ENCODE data around the gene TMEM9.

The TMEM9 gene

DNA sequence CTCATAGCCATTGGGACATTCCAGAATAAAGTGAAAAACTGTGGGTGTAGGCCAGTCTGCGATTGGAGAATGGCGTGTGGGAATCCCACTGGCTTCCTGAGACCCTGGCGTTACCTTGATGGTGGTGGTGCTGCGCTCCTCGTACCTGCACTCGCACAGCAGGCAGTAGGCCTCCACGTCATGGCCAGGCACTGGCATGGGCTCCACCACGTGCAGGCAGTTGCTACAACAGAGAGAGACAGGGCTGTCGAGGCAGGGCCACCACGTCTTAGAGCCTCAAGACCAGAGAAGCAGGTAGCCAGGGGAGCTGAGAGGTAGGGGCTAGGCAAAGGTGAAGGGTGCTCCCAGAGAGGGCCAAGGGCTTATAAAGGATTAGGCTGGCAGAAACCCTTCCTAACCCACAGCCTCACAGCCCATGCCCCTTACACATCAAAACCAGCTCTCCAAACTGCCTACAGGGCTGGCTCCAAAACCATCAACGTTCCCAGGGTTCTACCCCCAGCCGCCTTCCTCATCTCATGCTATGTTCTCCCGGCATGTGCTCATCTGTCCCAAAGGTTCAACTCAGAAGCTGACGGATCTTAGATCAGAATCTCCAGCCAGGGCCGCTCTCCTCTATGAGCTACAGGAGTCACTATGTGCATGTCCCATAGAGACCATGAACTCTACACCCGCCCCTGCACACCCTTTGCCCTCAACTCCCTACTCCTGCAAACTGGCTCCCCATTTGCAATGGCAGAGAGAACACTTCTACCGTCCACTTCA lies 7.5 kb downstream of the TMEM9 start:
- Mint-ChIP-seq H3K36me3 (ENCODE audit: low read depth) (peaks cover 85% of the 10 kb centered on the region), H3K27me3 (no peaks in the 10 kb centered on the region), H3K9me3 (no peaks in the 10 kb centered on the region), H3K4me1 (ENCODE audit: low read depth) (no peaks in the 10 kb centered on the region), H3K27ac (no peak overlapping the region), H3K4me3 (no peak overlapping the region)
- intact Hi-C loops (cut with micrococcal nuclease): no loop called here

DNA sequence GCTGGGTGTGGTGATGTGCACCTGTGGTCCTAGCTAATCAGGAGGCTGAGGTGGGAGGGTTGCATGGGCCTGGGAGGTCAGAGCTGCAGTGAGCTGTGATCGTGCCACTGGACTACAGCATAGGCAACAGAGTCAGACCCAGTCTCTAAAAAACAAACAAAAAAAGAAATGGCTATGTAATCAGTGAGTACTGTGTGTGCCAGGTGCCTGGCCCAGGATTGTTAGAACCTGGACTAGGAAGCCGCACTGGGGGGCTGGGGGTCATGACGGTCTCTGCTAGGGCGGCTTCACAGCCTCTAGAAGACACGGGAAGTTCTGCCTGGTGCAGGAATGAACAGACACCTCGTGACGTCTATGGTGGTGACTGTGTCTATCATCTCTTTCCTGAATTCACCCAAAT lies 8.5 kb downstream of the TMEM9 start:
- Mint-ChIP-seq H3K4me3 (no peak overlapping the region), H3K36me3 (ENCODE audit: low read depth) (peaks cover 85% of the 10 kb centered on the region), H3K27ac (no peak overlapping the region), H3K4me1 (ENCODE audit: low read depth) (no peaks in the 10 kb centered on the region), H3K27me3 (no peaks in the 10 kb centered on the region), H3K9me3 (no peaks in the 10 kb centered on the region)
- intact Hi-C loops (cut with micrococcal nuclease): no loop called here

DNA sequence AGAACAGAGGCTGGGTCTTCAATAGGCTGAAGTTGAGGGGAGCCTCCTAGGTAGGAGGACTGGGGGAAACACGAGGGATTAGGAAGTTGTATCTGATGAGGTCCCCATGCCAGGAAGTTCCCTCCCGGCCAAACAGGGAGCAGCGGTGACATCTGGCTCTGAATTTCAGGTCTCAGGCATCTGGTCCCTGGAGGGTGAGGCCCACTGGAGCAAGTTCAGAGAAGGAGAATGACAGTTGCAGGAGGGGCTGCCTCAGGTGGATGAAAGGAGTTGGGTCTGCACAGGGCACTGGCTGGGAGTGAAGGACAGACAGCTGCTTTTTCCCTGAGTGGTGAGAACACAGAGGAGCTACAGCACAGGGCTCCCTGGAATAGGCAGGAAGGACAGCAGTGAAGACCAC lies 9.1 kb downstream of the TMEM9 start:
- Mint-ChIP-seq H3K9me3 (no peaks in the 10 kb centered on the region), H3K27me3 (no peaks in the 10 kb centered on the region), H3K4me3 (no peak overlapping the region), H3K4me1 (ENCODE audit: low read depth) (no peaks in the 10 kb centered on the region), H3K36me3 (ENCODE audit: low read depth) (peaks cover 85% of the 10 kb centered on the region), H3K27ac (no peak overlapping the region)
- intact Hi-C loops (cut with micrococcal nuclease): no loop called here

DNA sequence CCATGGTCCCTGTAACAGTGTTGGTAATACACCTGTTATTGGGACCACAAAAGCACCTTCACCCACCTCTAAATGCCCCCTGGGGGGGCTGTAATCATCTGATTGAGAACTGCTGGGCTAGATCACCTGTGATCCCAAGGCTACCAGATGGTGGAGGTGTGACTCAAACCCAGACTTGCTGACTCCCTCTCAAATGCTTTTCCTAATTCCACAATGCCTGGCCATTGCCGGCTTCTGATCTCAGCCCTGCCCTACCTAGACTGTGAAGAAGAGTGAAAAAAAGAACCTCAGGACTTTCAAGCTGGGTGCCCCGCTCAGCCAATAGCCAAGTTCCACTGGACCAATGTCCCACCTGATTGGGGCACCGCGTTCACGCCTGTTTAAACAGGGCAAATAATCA lies 9.6 kb downstream of the TMEM9 start:
- Mint-ChIP-seq H3K4me1 (ENCODE audit: low read depth) (no peaks in the 10 kb centered on the region), H3K27ac (no peak overlapping the region), H3K9me3 (no peaks in the 10 kb centered on the region), H3K27me3 (no peaks in the 10 kb centered on the region), H3K4me3 (no peak overlapping the region), H3K36me3 (ENCODE audit: low read depth) (peaks cover 89% of the 10 kb centered on the region)
- intact Hi-C loops (cut with micrococcal nuclease): no loop called here

DNA sequence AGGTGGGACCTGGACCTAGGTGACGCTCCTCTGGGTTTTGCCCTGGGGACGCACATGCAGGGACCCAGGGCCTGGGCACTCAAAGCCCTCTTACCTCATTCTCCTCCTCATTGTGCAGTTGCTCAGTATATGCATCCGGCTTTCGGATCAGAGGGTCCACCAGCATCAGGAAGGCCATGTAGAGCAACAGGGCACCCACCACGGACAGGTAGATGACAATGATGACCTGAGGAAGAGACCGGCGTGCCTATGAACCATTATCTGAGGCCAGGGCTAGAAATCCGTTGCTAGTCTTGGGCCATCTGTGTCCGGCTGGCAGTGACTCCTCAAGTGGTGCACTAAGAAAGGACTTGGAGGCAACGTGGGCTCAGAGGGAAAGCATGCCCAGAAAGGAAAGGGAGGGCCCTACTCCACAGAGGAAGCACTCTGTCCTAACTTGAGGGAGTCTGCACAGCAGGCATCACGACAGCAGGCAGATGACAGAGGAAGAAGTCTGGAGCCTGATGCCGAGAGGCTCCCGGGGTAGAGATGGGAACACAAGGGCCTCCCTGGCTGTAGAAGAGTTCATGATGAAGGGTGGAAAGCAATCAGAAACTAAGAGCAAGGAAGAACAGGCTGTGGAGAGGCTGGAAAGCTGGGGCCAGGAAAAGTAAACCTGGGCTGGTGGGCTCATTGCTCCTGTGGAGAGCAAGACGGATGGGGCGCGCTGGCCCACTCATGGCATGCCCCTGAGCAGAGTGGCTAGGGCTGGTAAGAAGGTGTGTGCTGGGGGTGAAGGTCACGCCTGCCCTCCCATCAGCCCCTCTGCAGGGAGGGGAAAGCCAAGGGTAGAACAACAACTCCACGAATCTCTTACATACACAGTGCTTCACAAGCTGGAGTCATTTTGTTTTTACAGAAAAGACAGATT lies 10.3 kb downstream of the TMEM9 start:
- intact Hi-C loops (cut with micrococcal nuclease): no loop called here
- Mint-ChIP-seq H3K4me1 (ENCODE audit: low read depth) (no peaks in the 10 kb centered on the region), H3K27ac (no peak overlapping the region), H3K9me3 (no peaks in the 10 kb centered on the region), H3K4me3 (no peak overlapping the region), H3K36me3 (ENCODE audit: low read depth) (peaks cover 94% of the 10 kb centered on the region), H3K27me3 (no peaks in the 10 kb centered on the region)

DNA sequence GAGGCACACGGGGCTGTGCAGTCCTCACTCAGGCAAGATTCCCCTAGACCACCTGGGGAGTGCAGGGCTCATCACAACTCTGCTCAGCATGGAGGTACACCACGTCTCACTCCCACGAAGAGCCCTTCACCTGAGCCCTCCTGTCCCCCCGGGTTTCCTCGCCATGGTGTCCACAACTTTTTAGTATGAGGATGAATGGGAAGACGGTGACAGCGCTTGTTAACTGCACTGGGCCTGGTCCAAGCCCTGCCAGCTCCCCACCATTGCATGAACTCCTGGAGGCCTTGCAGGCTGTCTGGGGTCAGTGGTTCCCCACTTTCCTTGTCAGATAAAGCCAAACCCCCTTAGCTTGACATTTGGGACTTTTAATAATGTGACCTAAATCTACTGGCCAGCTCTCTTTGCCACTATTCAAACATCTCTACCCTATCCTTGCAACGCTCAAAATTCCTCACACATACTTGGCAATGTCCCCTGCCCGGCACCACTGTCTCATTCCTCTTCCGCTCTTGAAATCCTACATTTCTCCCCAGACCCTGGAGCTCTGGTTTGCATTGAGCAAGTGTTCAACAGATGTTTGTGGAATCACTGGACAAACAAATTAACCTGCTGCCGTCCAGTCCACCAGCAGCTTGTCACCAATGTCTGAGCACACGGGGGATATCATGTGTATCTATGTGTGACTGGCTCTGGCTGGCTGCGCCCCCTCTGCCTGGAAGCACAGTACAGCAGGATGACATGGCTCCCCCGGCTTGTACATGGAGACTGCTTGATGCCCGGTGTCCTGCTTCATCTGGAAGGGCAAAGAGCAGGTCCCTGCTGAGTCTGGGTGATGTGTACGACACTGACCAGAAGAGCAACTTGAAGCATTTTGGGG lies 11.2 kb downstream of the TMEM9 start:
- no peak overlapping the region for H3K4me3 Mint-ChIP-seq
- H3K9me3 Mint-ChIP-seq: no peaks in the 10 kb centered on the region
- H3K27ac Mint-ChIP-seq: no peak overlapping the region
- no peaks in the 10 kb centered on the region for H3K27me3 Mint-ChIP-seq
- intact Hi-C loops (cut with micrococcal nuclease): no loop called here
- H3K4me1 Mint-ChIP-seq (ENCODE audit: low read depth): no peaks in the 10 kb centered on the region
- peaks cover 90% of the 10 kb centered on the region for H3K36me3 Mint-ChIP-seq (ENCODE audit: low read depth)

DNA sequence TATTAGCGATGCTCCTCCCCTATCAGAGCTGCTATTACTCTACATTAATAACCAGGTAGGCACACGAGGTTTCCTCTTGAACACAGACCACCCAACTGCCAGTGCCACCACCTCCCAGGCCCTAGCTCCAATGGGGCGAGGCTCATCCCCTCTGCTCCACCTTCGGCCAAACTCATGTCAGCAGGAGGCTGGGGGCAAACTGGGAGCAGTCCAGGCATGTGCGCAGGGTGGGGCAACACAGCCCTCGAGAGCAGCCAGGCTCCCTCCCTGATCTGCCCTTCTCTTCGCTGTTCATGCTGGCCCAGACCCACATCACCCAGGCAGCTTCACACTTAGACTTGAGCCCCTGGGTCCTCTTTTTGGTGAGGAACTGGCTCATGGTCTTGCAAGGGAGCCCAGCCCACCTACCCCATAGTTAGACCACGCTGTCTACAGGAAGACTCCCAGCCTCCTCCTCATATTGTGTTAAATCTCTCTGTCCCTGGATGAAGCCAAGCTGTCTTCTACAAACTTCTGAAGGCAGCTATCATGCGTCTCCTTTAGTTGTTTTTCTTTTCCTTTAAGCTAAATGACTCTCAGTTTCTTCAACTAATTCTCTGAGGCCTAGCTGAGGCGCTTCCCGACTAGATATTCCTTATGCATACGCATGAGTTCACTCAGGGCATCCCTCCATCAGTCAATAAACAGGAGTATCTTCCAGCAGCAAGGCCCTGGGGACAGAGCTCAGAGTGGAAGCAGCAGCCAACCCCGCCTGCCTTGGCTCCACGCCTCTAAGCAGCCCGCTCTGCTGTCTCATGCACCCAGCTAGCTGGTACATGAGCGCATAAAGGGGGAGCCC lies 12.0 kb downstream of the TMEM9 start:
- H3K36me3 Mint-ChIP-seq (ENCODE audit: low read depth): peaks cover 91% of the 10 kb centered on the region
- H3K4me3 Mint-ChIP-seq: no peak overlapping the region
- H3K4me1 Mint-ChIP-seq (ENCODE audit: low read depth): no peaks in the 10 kb centered on the region
- intact Hi-C loops (cut with micrococcal nuclease): no loop called here
- H3K27ac Mint-ChIP-seq: no peak overlapping the region
- no peaks in the 10 kb centered on the region for H3K27me3 Mint-ChIP-seq
- no peaks in the 10 kb centered on the region for H3K9me3 Mint-ChIP-seq

DNA sequence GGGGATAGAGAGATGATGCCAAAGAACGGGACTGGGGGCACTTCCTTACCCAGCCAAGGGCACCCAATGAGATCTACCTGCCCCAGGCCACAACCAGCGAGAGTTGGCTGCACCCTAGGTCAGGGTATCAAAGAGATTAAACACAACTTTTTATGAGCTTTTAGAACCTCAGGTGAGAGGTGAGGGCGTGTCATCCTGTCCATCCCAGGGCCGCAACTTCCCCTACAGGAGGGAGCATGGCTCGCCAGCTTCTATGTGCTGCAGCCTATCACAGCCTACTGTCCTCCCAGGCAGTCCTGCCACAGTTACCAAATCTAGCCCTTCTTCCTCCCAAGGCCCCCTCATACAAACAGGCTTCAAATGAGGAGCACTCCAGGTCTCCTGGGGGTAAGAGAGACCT lies 12.9 kb downstream of the TMEM9 start:
- H3K36me3 Mint-ChIP-seq (ENCODE audit: low read depth): peaks cover 87% of the 10 kb centered on the region
- H3K27me3 Mint-ChIP-seq: no peaks in the 10 kb centered on the region
- H3K27ac Mint-ChIP-seq: no peak overlapping the region
- intact Hi-C loops (cut with micrococcal nuclease): no loop called here
- no peak overlapping the region for H3K4me3 Mint-ChIP-seq
- H3K9me3 Mint-ChIP-seq: no peaks in the 10 kb centered on the region
- H3K4me1 Mint-ChIP-seq (ENCODE audit: low read depth): no peaks in the 10 kb centered on the region

DNA sequence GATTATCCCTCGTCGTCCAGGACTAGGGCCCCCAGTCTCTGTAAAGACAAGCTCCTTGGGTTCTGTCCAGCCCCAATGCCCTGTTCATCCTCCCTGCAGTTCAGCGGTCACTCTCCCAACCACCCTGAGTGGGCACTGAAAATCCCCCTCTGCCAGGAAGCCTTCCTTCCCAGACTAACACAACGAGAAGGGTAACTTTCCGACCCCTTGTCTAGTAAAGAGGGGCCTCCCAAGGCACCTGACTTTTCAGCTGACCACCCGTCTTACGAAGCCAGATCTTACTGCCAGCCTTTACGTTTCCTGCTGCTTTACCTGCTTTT lies 13.4 kb downstream of the TMEM9 start:
- H3K36me3 Mint-ChIP-seq (ENCODE audit: low read depth): peaks cover 86% of the 10 kb centered on the region
- H3K4me1 Mint-ChIP-seq (ENCODE audit: low read depth): no peaks in the 10 kb centered on the region
- intact Hi-C loops (cut with micrococcal nuclease): no loop called here
- H3K27ac Mint-ChIP-seq: no peak overlapping the region
- no peaks in the 10 kb centered on the region for H3K27me3 Mint-ChIP-seq
- no peak overlapping the region for H3K4me3 Mint-ChIP-seq
- H3K9me3 Mint-ChIP-seq: no peaks in the 10 kb centered on the region

DNA sequence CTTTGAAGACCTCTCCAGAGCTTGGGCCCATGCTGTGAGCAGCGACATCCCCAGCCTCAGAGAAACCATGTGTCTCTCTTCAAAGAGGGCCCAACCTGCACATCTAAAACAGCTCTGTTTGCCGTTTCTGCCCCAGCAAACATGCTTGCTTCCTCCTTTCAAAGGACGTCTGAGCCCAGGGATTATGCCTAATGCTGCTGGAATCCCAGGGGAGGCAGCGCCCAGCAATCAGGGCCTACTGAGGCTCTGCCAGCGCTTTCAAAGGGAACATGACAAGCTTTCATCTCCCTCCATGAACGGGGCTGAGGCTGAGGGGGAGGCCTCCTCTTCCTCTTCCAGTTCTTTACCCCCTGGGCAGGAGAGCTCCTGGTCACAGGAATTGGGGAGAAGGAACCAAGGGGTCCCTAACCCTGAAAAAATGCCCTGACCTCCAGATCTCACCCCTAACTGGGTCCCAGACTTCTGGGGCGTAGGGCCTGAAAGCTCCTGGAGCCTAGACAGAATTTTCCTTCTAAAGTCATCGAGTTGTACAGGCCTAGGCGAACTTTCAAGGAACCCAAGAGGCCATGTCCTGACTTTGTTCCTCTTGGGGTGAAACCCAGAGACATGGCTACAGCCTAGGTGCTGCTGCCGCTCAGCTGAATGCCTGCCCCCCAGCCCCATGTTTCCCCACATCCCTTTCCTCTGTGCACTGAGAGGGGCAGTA lies 13.9 kb downstream of the TMEM9 start:
- no peaks in the 10 kb centered on the region for H3K27me3 Mint-ChIP-seq
- no peaks in the 10 kb centered on the region for H3K9me3 Mint-ChIP-seq
- peaks cover 86% of the 10 kb centered on the region for H3K36me3 Mint-ChIP-seq (ENCODE audit: low read depth)
- intact Hi-C loops (cut with micrococcal nuclease): no loop called here
- H3K4me1 Mint-ChIP-seq (ENCODE audit: low read depth): no peaks in the 10 kb centered on the region
- no peak overlapping the region for H3K4me3 Mint-ChIP-seq
- H3K27ac Mint-ChIP-seq: no peak overlapping the region

DNA sequence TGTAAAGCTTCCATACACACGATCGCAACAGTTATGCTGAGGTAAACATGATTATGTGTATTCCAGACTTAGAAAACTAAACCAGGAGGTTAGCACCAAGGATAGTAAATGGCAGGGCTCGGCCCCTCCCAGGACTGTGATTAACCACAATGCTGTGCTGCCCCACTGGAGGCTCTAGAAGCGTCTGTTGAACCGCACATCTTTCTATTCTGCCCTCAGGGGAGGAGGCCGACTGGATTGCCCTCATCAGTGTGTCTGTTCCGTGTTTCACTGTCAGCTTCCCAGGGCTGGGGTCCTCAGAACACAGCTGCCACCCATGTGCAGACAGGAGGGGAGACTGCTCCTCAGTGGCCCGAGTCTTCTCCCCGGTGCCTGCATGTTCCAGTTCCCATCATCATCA lies 14.5 kb downstream of the TMEM9 start:
- no peak overlapping the region for H3K4me3 Mint-ChIP-seq
- no peaks in the 10 kb centered on the region for H3K9me3 Mint-ChIP-seq
- no peaks in the 10 kb centered on the region for H3K4me1 Mint-ChIP-seq (ENCODE audit: low read depth)
- no peaks in the 10 kb centered on the region for H3K27me3 Mint-ChIP-seq
- intact Hi-C loops (cut with micrococcal nuclease): no loop called here
- H3K36me3 Mint-ChIP-seq (ENCODE audit: low read depth): peaks cover 86% of the 10 kb centered on the region
- no peak overlapping the region for H3K27ac Mint-ChIP-seq

DNA sequence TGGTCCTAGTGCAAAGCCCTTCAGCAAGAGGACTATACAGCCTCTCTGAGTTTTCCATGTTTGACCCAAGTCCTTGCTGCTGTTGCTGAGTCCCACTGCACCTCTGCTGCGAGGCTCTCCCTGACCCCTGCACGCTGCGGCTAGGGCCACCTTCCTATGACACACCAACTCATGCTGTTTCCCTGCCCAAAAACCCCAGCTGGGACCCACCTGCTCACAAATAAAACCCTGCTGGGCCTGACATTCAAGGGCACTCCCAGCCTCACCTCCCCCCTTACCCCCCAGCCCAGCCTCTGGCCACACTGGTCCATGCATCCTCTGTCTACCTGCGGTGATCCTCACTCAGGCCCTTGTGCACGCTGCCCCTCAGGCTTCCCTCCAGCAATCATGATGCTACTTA lies 15.0 kb downstream of the TMEM9 start:
- H3K9me3 Mint-ChIP-seq: no peaks in the 10 kb centered on the region
- intact Hi-C loops (cut with micrococcal nuclease): no loop called here
- no peaks in the 10 kb centered on the region for H3K4me1 Mint-ChIP-seq (ENCODE audit: low read depth)
- H3K27me3 Mint-ChIP-seq: no peaks in the 10 kb centered on the region
- no peak overlapping the region for H3K27ac Mint-ChIP-seq
- H3K4me3 Mint-ChIP-seq: no peak overlapping the region
- H3K36me3 Mint-ChIP-seq (ENCODE audit: low read depth): peaks cover 86% of the 10 kb centered on the region

DNA sequence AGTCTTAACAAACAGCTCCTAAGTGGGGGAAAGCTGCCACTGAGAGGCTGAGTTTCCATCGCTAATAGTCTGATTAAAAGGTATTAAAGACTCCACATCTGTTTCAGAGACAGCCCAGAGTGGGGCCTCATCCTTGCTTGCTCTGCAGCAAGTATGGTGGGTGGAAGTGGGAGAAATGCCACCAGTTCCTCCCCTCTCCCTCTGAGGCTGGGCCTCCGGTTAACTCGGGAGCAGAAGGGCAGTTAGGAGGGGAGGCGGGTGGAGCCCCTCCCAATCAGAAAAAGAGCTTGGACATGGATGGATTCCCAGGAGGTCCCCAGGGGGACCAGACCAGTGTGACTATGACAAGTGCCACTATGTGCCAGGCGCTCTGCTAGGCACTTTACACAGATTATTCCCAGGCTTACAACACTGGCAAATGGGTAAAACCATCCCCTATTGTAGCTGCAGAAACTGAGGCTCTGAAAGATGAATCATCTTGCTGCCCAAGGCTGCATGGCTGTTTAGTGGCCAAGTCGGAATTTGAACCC lies 15.9 kb downstream of the TMEM9 start:
- intact Hi-C loops (cut with micrococcal nuclease): no loop called here
- peaks cover 80% of the 10 kb centered on the region for H3K36me3 Mint-ChIP-seq (ENCODE audit: low read depth)
- H3K9me3 Mint-ChIP-seq: no peaks in the 10 kb centered on the region
- no peak overlapping the region for H3K27ac Mint-ChIP-seq
- H3K27me3 Mint-ChIP-seq: no peaks in the 10 kb centered on the region
- no peaks in the 10 kb centered on the region for H3K4me1 Mint-ChIP-seq (ENCODE audit: low read depth)
- H3K4me3 Mint-ChIP-seq: no peak overlapping the region
